ENCODE measurements around the gene PTPRC.
"Not testable (repeated sequence)": the region's sequence is repeated elsewhere in the genome, so short reads cannot be mapped to it uniquely, and the experiment has no call there.

Gene PTPRC

DNA sequence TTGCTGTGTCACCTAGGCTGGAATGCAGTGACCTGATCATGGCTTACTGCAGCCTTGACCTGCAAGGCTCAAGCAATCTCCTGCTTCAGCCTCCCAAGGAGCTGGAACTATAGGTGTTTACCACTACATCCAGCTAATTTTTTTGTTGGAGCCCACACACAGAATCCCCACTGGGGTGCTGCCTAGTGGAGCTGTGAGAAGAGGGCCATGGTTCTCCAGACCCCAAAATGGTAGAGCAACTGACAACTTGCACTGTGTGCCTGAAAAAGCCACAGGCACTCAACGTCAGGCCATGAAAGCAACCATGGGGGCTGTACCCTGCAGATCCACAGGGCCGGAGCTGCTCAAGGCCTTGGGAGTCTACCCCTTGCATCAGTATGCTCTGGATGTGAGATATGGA lies 39.1 kb upstream of the PTPRC start:
- H3K4me3 ChIP-seq (ENCODE audit: low read length), result no peak overlapping the region
- TF ChIP-seq, protein P1, sequence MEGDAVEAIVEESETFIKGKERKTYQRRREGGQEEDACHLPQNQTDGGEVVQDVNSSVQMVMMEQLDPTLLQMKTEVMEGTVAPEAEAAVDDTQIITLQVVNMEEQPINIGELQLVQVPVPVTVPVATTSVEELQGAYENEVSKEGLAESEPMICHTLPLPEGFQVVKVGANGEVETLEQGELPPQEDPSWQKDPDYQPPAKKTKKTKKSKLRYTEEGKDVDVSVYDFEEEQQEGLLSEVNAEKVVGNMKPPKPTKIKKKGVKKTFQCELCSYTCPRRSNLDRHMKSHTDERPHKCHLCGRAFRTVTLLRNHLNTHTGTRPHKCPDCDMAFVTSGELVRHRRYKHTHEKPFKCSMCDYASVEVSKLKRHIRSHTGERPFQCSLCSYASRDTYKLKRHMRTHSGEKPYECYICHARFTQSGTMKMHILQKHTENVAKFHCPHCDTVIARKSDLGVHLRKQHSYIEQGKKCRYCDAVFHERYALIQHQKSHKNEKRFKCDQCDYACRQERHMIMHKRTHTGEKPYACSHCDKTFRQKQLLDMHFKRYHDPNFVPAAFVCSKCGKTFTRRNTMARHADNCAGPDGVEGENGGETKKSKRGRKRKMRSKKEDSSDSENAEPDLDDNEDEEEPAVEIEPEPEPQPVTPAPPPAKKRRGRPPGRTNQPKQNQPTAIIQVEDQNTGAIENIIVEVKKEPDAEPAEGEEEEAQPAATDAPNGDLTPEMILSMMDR (IDR thresholded peaks at IDR 0.05; ENCODE audit: insufficient read depth, low read depth, low read length, missing control alignments), result no peak
- DNase-seq (ENCODE audit: low read depth), result no peak

DNA sequence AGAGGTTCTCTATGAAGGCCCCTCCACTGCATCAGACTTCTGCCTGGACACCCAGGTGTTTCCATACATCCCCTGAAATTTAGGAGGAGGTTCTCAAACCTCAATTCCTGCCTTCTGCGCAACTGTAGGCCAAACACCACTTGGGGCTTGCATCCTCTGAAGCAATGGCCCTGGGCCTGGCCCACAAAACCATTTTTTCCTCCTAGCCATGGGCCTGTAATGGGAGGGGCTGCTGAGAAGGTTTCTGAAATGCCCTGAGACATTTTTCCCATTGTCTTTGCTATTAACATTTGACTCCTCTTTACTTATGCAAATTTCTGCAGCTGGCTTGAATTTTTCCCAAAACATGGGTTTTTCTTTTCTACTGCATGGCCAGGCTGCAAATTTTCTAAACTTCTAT lies 37.9 kb upstream of the PTPRC start:
- no peak overlapping the region for H3K4me3 ChIP-seq (ENCODE audit: low read length)
- DNase-seq (ENCODE audit: low read depth), result no peak
- TF ChIP-seq, protein P1 (IDR thresholded peaks at IDR 0.05; ENCODE audit: insufficient read depth, low read depth, low read length, missing control alignments), result no peak

DNA sequence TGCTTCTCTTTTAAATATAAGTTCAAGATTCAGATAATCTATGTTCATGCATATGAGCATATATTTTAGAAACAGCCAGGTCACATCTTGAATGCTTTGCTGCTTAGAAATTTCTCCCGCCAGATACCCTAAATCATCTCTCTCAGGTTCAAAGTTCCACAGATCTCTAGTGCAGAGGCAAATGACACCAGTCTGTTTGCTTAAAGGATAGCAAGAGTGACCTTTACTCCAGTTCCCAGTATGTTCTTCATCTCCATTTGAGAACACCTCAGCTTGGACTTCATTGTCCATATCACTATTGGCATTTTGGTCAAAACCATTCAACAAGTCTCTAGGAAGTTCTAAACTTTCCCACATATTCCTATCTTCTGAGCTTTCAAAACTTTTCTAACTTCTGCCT lies 37.5 kb upstream of the PTPRC start:
- DNase-seq (ENCODE audit: low read depth); H3K4me3 ChIP-seq (ENCODE audit: low read length): not testable (repeated sequence)

DNA sequence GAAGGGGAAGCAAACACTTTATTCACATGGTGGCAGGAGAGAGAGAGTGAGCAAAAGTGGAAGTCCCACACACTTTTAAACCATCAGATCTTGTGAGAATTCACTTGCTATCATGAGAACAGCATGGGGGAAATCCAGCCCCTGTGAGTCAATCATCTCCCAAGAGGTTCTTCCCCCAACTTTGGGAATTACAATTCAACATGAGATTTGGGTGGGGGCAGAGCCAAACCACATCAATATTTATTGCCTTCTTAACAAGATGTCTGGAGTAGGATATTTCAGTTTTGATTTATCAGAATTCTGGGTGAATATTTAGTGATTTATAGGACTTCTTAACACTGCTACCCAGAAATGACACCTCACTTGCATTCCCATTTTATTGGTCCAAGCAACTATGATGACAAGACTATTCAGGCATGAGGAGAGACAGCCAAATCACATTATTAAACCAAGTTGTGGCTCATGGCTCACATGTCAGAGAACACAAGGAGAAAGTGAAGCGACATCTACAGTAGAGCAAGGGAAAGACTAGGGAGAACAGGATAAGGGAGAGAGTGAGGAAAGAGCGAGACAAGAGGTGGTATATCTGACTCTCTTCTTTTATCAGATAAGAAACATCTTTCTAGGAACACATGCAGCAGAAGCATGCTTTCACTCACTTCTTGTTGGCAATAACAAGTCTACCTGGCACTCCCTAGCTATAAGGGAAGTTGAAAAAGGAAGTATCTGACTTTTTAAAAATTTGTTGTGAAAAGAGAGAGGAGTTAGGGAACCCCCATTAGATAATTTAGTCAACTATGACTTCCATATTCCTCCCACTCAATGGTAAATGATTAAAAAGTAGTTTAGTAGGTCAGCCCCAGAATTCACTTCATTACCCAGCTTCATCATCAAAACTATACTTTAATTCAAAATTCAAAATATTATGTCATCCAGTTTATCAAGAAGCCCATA lies 36.6 kb upstream of the PTPRC start:
- DNase-seq (ENCODE audit: low read depth), result no peak
- H3K4me3 ChIP-seq (ENCODE audit: low read length), result no peak overlapping the region
- TF ChIP-seq, protein P1 (IDR thresholded peaks at IDR 0.05; ENCODE audit: insufficient read depth, low read depth, low read length, missing control alignments), result no peak

DNA sequence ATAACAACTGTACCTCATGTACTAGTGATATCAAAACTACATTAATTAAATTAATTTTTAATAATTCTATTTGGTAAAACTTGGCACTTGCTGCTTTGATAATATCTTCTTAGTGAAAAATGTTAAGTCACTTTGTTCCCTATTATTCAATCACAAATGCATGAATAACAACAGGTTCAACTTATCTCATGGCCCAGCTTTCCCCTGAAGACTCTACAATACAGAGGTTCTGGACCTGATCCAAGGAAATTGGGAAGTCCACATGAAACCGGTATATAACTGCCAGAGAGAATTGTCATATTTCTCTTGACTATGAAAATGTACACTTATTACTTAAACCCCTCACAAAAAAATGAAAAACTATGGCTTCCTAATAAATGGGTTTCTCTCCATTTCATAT lies 33.9 kb upstream of the PTPRC start:
- TF ChIP-seq, protein P1 (IDR thresholded peaks at IDR 0.05; ENCODE audit: insufficient read depth, low read depth, low read length, missing control alignments), result no peak
- no peak for DNase-seq (ENCODE audit: low read depth)
- no peak overlapping the region for H3K4me3 ChIP-seq (ENCODE audit: low read length)

DNA sequence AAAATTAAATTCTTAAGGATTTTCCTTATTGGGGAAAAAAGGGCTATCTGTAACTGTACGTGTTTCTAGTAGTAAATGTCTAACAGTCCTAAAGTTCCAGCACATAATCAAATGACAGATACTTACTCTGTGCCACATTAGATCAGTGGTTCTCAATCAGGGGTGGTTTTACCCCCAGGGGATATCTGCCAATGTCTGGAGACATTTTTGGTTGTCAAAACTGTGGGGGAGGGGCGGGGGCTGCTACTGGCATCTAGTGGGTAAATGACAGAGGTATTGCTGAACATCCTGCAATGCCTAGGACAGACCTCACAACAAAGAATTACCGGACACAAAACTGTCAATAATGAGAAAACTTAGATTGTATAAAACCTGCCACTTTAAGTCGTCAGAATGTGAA lies 33.4 kb upstream of the PTPRC start:
- TF ChIP-seq, protein P1 (IDR thresholded peaks at IDR 0.05; ENCODE audit: insufficient read depth, low read depth, low read length, missing control alignments), result no peak
- no peak for DNase-seq (ENCODE audit: low read depth)
- H3K4me3 ChIP-seq (ENCODE audit: low read length), result no peak overlapping the region

DNA sequence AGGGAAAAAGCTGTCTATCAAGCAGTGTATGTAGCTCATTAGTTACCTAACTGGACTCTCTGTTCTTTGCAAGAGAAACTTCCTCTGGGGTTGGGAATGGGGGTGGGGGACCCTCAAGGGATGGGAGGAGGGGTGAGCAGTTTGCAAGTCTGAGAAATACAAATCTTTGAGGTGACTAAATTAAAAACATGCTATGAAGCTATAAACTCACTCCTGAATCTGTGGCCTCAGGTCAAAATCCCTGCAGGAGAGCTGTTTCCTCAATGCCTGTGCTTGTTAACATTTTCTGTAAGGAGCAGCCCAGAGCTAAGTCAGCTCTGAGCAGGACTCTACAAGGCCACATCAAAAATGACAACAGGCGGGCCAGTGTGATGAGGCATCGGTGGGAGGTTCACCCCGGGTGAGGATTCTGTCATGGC lies 32.8 kb upstream of the PTPRC start:
- TF ChIP-seq, protein P1 (IDR thresholded peaks at IDR 0.05; ENCODE audit: insufficient read depth, low read depth, low read length, missing control alignments), result no peak

More for the DNA sequence above, 32.8 kb upstream of the PTPRC start:
- DNase-seq (ENCODE audit: low read depth), result peak; percentile 52
- H3K4me3 ChIP-seq (ENCODE audit: low read length), result no peak overlapping the region

Measured in epithelial cell of esophagus (primary cell).